Trophoblast cell (in vitro differentiated cells and primary cell): Measurements from ENCODE around the gene PPARD.
A peak's percentile ranks its signal among the peaks of the same experiment; 100 is the strongest.

Experiments used
- DNase-seq, 2 donors: peaks; one replicate each; pipeline ENCODE4 v3.0.0-alpha.2; 2016
- H2AFZ ChIP-seq: 2 replicates; pipeline ENCODE4 v1.6.1; 2013; ENCODE audit warnings: low read length, moderate library complexity, mild to moderate bottlenecking; ENCODE audit not compliant: insufficient read depth, poor library complexity
- H2AK5ac ChIP-seq: 2 replicates; pipeline ENCODE4 v1.6.1; 2013; ENCODE audit warnings: mild to moderate bottlenecking, low read length
- H2BK120ac ChIP-seq: 2 replicates; pipeline ENCODE4 v1.6.1; 2013; ENCODE audit warnings: low read length, mild to moderate bottlenecking, moderate library complexity; ENCODE audit not compliant: insufficient read depth, poor library complexity
- H2BK12ac ChIP-seq: 2 replicates; pipeline ENCODE4 v1.6.1; 2013; ENCODE audit warnings: mild to moderate bottlenecking, low read length, moderate library complexity
- H2BK5ac ChIP-seq: 2 replicates; pipeline ENCODE4 v1.6.1; 2013; ENCODE audit warnings: low read length, low read depth, moderate library complexity, mild to moderate bottlenecking; ENCODE audit not compliant: poor library complexity
- H3K14ac ChIP-seq: 2 replicates; pipeline ENCODE4 v1.6.1; 2013; ENCODE audit warnings: mild to moderate bottlenecking, low read length
- H3K18ac ChIP-seq: 2 replicates; pipeline ENCODE4 v1.6.1; 2013; ENCODE audit warnings: mild to moderate bottlenecking, low read length
- H3K23ac ChIP-seq: 2 replicates; pipeline ENCODE4 v1.6.1; 2013; ENCODE audit warnings: low read length
- H3K27ac ChIP-seq: 2 replicates; pipeline ENCODE4 v1.5.1; 2013; ENCODE audit warnings: low read depth, mild to moderate bottlenecking, inconsistent platforms, low read length, moderate library complexity
- H3K27me3 ChIP-seq: 2 replicates; pipeline ENCODE4 v1.6.1; 2013; ENCODE audit warnings: inconsistent platforms, mild to moderate bottlenecking, low read length, moderate library complexity; ENCODE audit not compliant: insufficient read depth
- H3K36me3 ChIP-seq, 2 experiments: 1 replicate in 1 of 2; 2 replicates in 1 of 2; pipeline ENCODE4 v1.6.1; 2013; ENCODE audit warnings: low read length in 2 of 2, mild to moderate bottlenecking in 2 of 2, moderate library complexity in 1 of 2; ENCODE audit not compliant: insufficient read depth in 2 of 2, control insufficient read depth in 1 of 2
- H3K4ac ChIP-seq: 2 replicates; pipeline ENCODE4 v1.6.1; 2013; ENCODE audit warnings: low read depth, mild to moderate bottlenecking, low read length, moderate library complexity
- H3K4me1 ChIP-seq, 2 experiments: 1 replicate in 1 of 2; 2 replicates in 1 of 2; pipeline ENCODE4 v1.6.1; 2013; ENCODE audit warnings: low read length in 2 of 2, mild to moderate bottlenecking in 2 of 2, moderate library complexity in 1 of 2; ENCODE audit not compliant: insufficient read depth in 2 of 2, control insufficient read depth in 1 of 2
- H3K4me2 ChIP-seq: 2 replicates; pipeline ENCODE4 v1.6.1; 2013; ENCODE audit warnings: inconsistent platforms, mild to moderate bottlenecking, low read length, moderate library complexity
- H3K4me3 ChIP-seq: 2 replicates; pipeline ENCODE4 v1.5.1; 2013; ENCODE audit warnings: mild to moderate bottlenecking, low read depth, low read length, inconsistent platforms
- H3K79me1 ChIP-seq: one replicate; pipeline ENCODE4 v1.6.1; 2013; ENCODE audit warnings: low read length
- H3K79me2 ChIP-seq: 2 replicates; pipeline ENCODE4 v1.6.1; 2013; ENCODE audit warnings: low read length, mild to moderate bottlenecking; ENCODE audit not compliant: control insufficient read depth, insufficient read depth, poor library complexity
- H3K9ac ChIP-seq: 2 replicates; pipeline ENCODE4 v1.6.1; 2013; ENCODE audit warnings: mild to moderate bottlenecking, low read length
- H3K9me3 ChIP-seq: 2 replicates; pipeline ENCODE4 v1.6.1; 2013; ENCODE audit warnings: low read depth, mild to moderate bottlenecking, control low read depth, inconsistent platforms, low read length; ENCODE audit not compliant: insufficient read depth
- H4K12ac ChIP-seq: 2 replicates; pipeline ENCODE4 v1.6.1; 2013; ENCODE audit warnings: low read depth, mild to moderate bottlenecking, low read length, moderate library complexity
- H4K8ac ChIP-seq: 2 replicates; pipeline ENCODE4 v1.6.1; 2013; ENCODE audit warnings: low read depth, mild to moderate bottlenecking, low read length, moderate library complexity
- H4K91ac ChIP-seq: one replicate; pipeline ENCODE4 v1.6.1; 2013; ENCODE audit warnings: low read depth, mild to moderate bottlenecking, low read length, moderate library complexity
- WGBS: extraction: QIAGEN DNeasy Blood & Tissue Kit; methylation state at CpG from one replicate; pipeline ENCODE4 v1.1.7; 2013; ENCODE audit warnings: missing lambda C conversion rate; ENCODE audit not compliant: insufficient read length, insufficient coverage; ENCODE audit errors: extremely low coverage; 5-methylcytosine and 5-hydroxymethylcytosine counted together

The PPARD gene

DNA sequence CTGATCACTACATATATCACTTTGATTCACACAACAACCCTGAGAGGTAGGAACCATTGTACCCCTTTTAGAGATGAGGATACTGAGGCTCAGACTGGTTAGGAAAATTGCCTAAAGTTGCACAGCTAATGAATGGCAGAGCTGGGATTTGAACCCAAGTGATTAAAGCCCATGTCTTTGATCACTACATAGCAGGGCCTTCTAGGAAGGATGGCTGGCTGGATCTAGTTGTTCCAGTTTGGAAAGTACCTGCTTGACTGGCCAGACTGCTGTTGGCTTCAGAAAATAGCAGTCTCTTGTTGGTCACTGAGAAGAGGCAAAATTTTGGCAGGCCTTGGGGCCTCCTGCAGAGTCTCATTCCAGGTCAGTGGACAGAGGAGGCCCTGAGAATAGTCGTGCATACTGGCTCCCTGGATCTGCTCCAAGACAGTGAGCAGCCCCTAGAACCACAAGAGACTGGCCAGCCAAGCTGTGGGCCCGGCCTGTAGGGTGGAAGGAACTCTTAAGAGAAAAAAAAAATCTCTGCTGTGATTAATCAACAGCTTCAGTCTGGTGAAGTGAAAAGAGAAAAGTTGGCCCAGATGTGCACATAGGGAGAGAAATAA is 17.5 kb downstream of the PPARD start:
- no peak overlapping the region for H3K18ac ChIP-seq
- H4K91ac ChIP-seq, result no peak overlapping the region
- no peak overlapping the region for H2BK12ac ChIP-seq
- H3K14ac ChIP-seq, result no peak overlapping the region
- H3K36me3 ChIP-seq, result peaks cover 7 to 19% of the 10 kb centered on the region in 2 experiments
- H3K4me3 ChIP-seq, result no peak overlapping the region
- no peak overlapping the region for H3K4me2 ChIP-seq
- no peak overlapping the region for H3K23ac ChIP-seq
- H3K79me2 ChIP-seq, result peaks cover 2% of the 10 kb centered on the region
- H3K27me3 ChIP-seq, result no peaks in the 10 kb centered on the region
- no peak overlapping the region for H4K8ac ChIP-seq
- no peak overlapping the region for H2BK5ac ChIP-seq
- H2AFZ ChIP-seq, result no peak overlapping the region
- peak overlapping the region; percentile 51 for H3K27ac ChIP-seq
- H2AK5ac ChIP-seq, result no peak overlapping the region
- H3K4me1 ChIP-seq, result peaks cover 7 to 23% of the 10 kb centered on the region in 2 experiments
- peak; percentile 43 to 71 for DNase-seq
- H2BK120ac ChIP-seq, result no peak overlapping the region
- H3K9ac ChIP-seq, result no peak overlapping the region
- H4K12ac ChIP-seq, result no peak overlapping the region
- H3K79me1 ChIP-seq, result peaks cover 3% of the 10 kb centered on the region
- peaks cover 1% of the 10 kb centered on the region for H3K9me3 ChIP-seq
- no peak overlapping the region for H3K4ac ChIP-seq
- WGBS, result no CpG with 5 or more reads among the region's 2 CpGs

DNA sequence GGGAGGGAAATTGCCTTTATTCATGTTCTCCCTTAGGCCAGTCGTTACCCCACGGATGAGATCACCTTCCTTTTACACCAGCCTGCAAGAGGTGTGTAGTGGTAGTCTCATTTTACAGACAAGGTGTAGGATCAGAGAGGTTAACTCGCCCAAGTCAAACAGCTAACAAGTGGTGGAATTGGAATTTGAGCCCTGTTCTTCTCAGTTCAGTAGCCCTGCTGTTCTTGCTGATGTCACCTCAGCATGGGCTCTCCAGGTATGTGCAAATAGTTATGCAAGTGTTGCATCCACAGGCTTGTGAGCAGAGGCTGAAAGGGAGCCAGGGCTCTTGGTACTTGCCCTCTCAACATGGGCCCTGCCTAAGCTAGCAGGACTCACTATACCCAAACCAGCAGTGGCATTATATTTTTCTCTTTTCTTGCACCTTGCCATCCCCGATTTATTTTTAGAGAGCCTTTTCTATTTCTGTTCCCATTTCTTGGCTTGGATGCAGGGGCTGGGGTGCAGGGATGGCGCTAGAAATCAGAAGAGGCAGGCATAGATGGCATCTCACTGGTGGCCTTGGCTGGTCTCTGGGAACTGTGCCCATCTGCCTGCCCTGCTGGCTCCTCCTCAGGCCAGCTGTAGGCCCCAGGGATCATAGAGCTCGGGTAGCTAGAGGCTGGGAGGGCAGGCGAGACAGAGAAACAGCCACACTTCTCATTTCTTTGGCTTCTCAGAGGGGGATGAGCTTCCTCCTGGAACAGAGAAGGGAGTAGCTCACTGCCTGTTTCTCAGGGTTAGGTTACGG is 18.2 kb downstream of the PPARD start:
- Histone ChIP-seq H4K8ac (no peak overlapping the region), H2BK120ac (no peak overlapping the region), H3K4me3 (no peak overlapping the region), H2AFZ (no peak overlapping the region), H3K4me2 (no peak overlapping the region), H3K36me3 (peaks cover 7 to 19% of the 10 kb centered on the region in 2 experiments), H3K27ac (no peak overlapping the region), H3K23ac (no peak overlapping the region), H3K9ac (no peak overlapping the region), H4K91ac (no peak overlapping the region), H2BK12ac (no peak overlapping the region), H3K4ac (no peak overlapping the region), H3K27me3 (no peaks in the 10 kb centered on the region), H3K14ac (peak overlapping the region; percentile 30), H3K79me2 (peaks cover 2% of the 10 kb centered on the region), H4K12ac (no peak overlapping the region), H3K4me1 (peaks cover 7 to 23% of the 10 kb centered on the region in 2 experiments), H2AK5ac (no peak overlapping the region), H2BK5ac (no peak overlapping the region), H3K9me3 (peaks cover 1% of the 10 kb centered on the region), H3K18ac (peak overlapping the region; percentile 51), H3K79me1 (peaks cover 3% of the 10 kb centered on the region)
- no CpG with 5 or more reads among the region's 8 CpGs for WGBS
- peak; percentile 83 to 86 for DNase-seq

DNA sequence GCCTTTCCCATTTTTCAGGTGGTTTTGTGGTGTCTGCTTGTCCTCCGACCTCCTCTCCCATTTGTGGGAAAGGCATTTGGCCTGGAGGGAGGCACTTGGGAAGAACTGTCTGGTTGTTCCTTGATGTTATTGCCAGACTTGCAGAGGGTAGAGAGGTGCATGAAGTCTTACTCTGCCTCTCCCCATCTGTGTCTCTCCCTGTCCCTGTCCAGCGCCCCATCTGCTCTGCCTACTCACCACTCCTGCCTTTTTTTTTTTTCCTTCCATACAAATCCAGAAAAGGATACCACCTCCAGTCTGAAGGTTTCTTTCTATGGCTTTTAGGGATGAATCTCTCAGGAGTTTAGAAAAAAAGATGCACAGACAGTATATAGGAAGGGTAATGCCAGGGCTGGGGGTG is 19.8 kb downstream of the PPARD start:
- no peak overlapping the region for H2BK12ac ChIP-seq
- no peak overlapping the region for H2BK5ac ChIP-seq
- H3K27me3 ChIP-seq, result no peaks in the 10 kb centered on the region
- peaks cover 7 to 23% of the 10 kb centered on the region in 2 experiments for H3K4me1 ChIP-seq
- no peak overlapping the region for H4K8ac ChIP-seq
- H3K4me3 ChIP-seq, result no peak overlapping the region
- H3K18ac ChIP-seq, result peak overlapping the region; percentile 22
- no peak overlapping the region for H3K14ac ChIP-seq
- H4K91ac ChIP-seq, result peak overlapping the region; percentile 10
- no peak overlapping the region for H2BK120ac ChIP-seq
- peaks cover 3% of the 10 kb centered on the region for H3K79me1 ChIP-seq
- H3K79me2 ChIP-seq, result peaks cover 2% of the 10 kb centered on the region
- no peak overlapping the region for H3K4me2 ChIP-seq
- H2AK5ac ChIP-seq, result no peak overlapping the region
- no CpG with 5 or more reads among the region's 2 CpGs for WGBS
- no peak overlapping the region for H3K27ac ChIP-seq
- no peak for DNase-seq
- H3K9me3 ChIP-seq, result no peaks in the 10 kb centered on the region
- no peak overlapping the region for H4K12ac ChIP-seq
- H3K4ac ChIP-seq, result no peak overlapping the region
- H3K36me3 ChIP-seq, result peaks cover under 1 to 7% of the 10 kb centered on the region in 2 experiments
- H2AFZ ChIP-seq, result no peak overlapping the region
- H3K9ac ChIP-seq, result no peak overlapping the region
- H3K23ac ChIP-seq, result no peak overlapping the region

DNA sequence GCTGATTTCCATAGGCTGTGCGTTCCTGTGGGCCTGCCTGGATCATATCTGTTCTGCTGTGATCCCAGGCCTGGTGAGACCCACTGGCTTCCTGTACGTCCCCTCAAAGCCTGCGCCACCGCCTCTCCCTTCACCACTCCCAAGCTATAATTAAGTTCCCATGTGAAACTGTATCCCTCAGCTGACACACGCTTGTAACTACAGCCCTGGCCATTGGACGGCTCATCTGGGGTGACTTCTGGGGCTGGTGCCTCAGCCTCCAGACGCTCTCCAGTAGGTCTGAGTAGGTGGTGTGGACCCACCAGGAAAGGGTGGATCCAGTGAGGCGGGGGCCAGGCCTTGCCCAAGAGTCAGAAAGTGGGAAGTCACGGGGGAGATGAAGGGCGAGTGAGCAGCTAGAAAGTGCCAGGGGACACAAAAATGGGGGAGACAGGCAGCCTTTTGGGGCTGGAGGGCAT is 21.0 kb downstream of the PPARD start:
- H3K4me2 ChIP-seq, result no peak overlapping the region
- peaks cover 2% of the 10 kb centered on the region for H3K79me2 ChIP-seq
- H3K36me3 ChIP-seq, result peaks cover 0 to 4% of the 10 kb centered on the region in 2 experiments
- no peak overlapping the region for H2BK5ac ChIP-seq
- no peak overlapping the region for H3K23ac ChIP-seq
- no peak overlapping the region for H2AK5ac ChIP-seq
- H3K14ac ChIP-seq, result no peak overlapping the region
- no peak overlapping the region for H4K12ac ChIP-seq
- no peaks in the 10 kb centered on the region for H3K27me3 ChIP-seq
- no peak overlapping the region for H2BK12ac ChIP-seq
- H3K4ac ChIP-seq, result no peak overlapping the region
- peaks cover 7 to 27% of the 10 kb centered on the region in 2 experiments for H3K4me1 ChIP-seq
- H4K8ac ChIP-seq, result no peak overlapping the region
- peak overlapping the region; percentile 74 for H4K91ac ChIP-seq
- no peak overlapping the region for H2AFZ ChIP-seq
- no peak for DNase-seq
- H3K9me3 ChIP-seq, result no peaks in the 10 kb centered on the region
- no CpG with 5 or more reads among the region's 10 CpGs for WGBS
- H3K9ac ChIP-seq, result peak overlapping the region; percentile 36
- H2BK120ac ChIP-seq, result no peak overlapping the region
- peak overlapping the region; percentile 24 for H3K27ac ChIP-seq
- H3K18ac ChIP-seq, result peak overlapping the region; percentile 2
- peaks cover 3% of the 10 kb centered on the region for H3K79me1 ChIP-seq
- H3K4me3 ChIP-seq, result no peak overlapping the region
